ENCODE data around the gene PGAP6.
A peak's percentile ranks its signal among the peaks of the same experiment; 100 is the strongest.
"Not testable (repeated sequence)": the region's sequence is repeated elsewhere in the genome, so short reads cannot be mapped to it uniquely, and the experiment has no call there.

PGAP6 gene

GRCh38 chr16:381789-382717 is at the start of gene PGAP6:
Gene PGAP6 (minus strand): TSS chr16:381978. CDS start chr16:381821, 157 bp downstream.
- peak in 1 of 2 donors; percentile 50 for DNase-seq

GRCh38 chr16:430904-431303 is 49.1 kb upstream of the PGAP6 start:
- DNase-seq = no peak

- no peak for DNase-seq
Observed at GRCh38 chr16:427250-427649, 45.5 kb upstream of the PGAP6 start.

GRCh38 chr16:426906-427249 is 45.1 kb upstream of the PGAP6 start:
- DNase-seq = no peak

GRCh38 chr16:426115-426905 is 44.5 kb upstream of the PGAP6 start:
- DNase-seq = no peak

- DNase-seq = no peak
Observed at GRCh38 chr16:425740-426114, 43.9 kb upstream of the PGAP6 start.

GRCh38 chr16:425082-425718 is 43.4 kb upstream of the PGAP6 start, which contains the start of gene RAB11FIP3:
Gene RAB11FIP3 (plus strand): TSS chr16:425649. CDS start chr16:426007, 358 bp downstream.
- DNase-seq = peak; percentile 56 to 63

- DNase-seq = no peak
Observed at GRCh38 chr16:424623-425081, 42.9 kb upstream of the PGAP6 start.

GRCh38 chr16:424033-424622 is 42.4 kb upstream of the PGAP6 start:
- DNase-seq = no peak

GRCh38 chr16:422179-422578 is 40.4 kb upstream of the PGAP6 start:
- not testable (repeated sequence) for DNase-seq

GRCh38 chr16:415170-415498 is 33.4 kb upstream of the PGAP6 start:
- DNase-seq = not testable (repeated sequence)

- no peak for DNase-seq
Observed at GRCh38 chr16:414395-415169, 32.8 kb upstream of the PGAP6 start.

- no peak for DNase-seq
Observed at GRCh38 chr16:411576-412265, 29.9 kb upstream of the PGAP6 start.

- no peak for DNase-seq
Observed at GRCh38 chr16:410516-411178, 28.9 kb upstream of the PGAP6 start.

GRCh38 chr16:407253-407652 is 25.5 kb upstream of the PGAP6 start:
- DNase-seq = no peak

- DNase-seq = no peak
Observed at GRCh38 chr16:405548-406506, 24.0 kb upstream of the PGAP6 start.

GRCh38 chr16:404971-405486 is 23.3 kb upstream of the PGAP6 start:
- no peak for DNase-seq

- peak; percentile 89 to 96 for DNase-seq
Observed at GRCh38 chr16:401468-402348, 19.9 kb upstream of the PGAP6 start, which contains the start of gene DECR2. Gene DECR2 (plus strand): TSS chr16:401885. CDS start chr16:401964, 79 bp downstream.

All from bone marrow (tissue), 2 donors.